Adrenal gland (tissue), 5 donors: ENCODE results near the gene ART1.

Experiments
- CTCF ChIP-seq, 6 experiments: fragments of 450-650 bp in 4 of 6; fragments of 200-600 bp in 2 of 6; sonication (generic) in 1 of 6; IDR thresholded peaks; 1 replicate in 5 of 6; 2 replicates in 1 of 6; pipeline versions ENCODE4 v1.5.1 to v1.8.0; 2016 to 2021; ENCODE audit warnings: antibody characterized with exemption in 6 of 6, mild to moderate bottlenecking in 2 of 6, moderate library complexity in 1 of 6
- POLR2A ChIP-seq, 2 donors: fragments of 450-650 bp; IDR thresholded peaks; one replicate each; pipeline ENCODE4 v1.6.1; 2017; ENCODE audit warnings: antibody characterized with exemption in 2 of 2, mild to moderate bottlenecking in 2 of 2, moderate library complexity in 1 of 2
- donor health status: DM: no; HTN: no; CAD: no.

- TF ChIP-seq CTCF (IDR thresholded peaks at IDR 0.05) (no peak), POLR2A (IDR thresholded peaks at IDR 0.05) (no peak)
Observed at GRCh38 chr11:3710485-3711259, 65.7 kb downstream of the ART1 start.
